Measurements from ENCODE around the gene CD52.

- TF ChIP-seq, protein P1, sequence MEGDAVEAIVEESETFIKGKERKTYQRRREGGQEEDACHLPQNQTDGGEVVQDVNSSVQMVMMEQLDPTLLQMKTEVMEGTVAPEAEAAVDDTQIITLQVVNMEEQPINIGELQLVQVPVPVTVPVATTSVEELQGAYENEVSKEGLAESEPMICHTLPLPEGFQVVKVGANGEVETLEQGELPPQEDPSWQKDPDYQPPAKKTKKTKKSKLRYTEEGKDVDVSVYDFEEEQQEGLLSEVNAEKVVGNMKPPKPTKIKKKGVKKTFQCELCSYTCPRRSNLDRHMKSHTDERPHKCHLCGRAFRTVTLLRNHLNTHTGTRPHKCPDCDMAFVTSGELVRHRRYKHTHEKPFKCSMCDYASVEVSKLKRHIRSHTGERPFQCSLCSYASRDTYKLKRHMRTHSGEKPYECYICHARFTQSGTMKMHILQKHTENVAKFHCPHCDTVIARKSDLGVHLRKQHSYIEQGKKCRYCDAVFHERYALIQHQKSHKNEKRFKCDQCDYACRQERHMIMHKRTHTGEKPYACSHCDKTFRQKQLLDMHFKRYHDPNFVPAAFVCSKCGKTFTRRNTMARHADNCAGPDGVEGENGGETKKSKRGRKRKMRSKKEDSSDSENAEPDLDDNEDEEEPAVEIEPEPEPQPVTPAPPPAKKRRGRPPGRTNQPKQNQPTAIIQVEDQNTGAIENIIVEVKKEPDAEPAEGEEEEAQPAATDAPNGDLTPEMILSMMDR (IDR thresholded peaks at IDR 0.05): no peak
- TF ChIP-seq EP300 (IDR thresholded peaks at IDR 0.05): no peak
Observed at GRCh38 chr1:26350701-26351589, 33.2 kb downstream of the CD52 start.

All from gastroesophageal sphincter (tissue), 3 donors.